Measurements from ENCODE around the gene PANK2.

DNA sequence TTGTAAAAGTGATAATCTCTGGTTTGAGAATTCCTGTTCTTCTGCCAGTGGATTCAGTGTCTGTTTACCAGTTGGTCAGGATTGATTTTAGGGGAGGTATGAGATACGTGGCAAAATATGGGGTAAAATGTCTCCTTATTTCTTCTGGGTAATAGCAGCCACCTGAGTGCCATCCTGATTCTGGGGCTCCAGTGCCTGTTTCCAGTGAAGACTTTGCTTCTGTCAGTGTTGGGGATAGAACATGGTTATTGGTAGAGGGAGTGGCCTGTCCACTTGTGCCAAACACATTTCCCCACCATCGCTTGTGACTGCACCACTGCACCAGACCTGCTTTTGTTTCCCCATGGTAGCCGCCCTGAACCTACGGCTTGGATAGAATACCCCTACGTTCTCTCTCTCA lies 15.7 kb downstream of the PANK2 start:
- TF ChIP-seq, protein P1, sequence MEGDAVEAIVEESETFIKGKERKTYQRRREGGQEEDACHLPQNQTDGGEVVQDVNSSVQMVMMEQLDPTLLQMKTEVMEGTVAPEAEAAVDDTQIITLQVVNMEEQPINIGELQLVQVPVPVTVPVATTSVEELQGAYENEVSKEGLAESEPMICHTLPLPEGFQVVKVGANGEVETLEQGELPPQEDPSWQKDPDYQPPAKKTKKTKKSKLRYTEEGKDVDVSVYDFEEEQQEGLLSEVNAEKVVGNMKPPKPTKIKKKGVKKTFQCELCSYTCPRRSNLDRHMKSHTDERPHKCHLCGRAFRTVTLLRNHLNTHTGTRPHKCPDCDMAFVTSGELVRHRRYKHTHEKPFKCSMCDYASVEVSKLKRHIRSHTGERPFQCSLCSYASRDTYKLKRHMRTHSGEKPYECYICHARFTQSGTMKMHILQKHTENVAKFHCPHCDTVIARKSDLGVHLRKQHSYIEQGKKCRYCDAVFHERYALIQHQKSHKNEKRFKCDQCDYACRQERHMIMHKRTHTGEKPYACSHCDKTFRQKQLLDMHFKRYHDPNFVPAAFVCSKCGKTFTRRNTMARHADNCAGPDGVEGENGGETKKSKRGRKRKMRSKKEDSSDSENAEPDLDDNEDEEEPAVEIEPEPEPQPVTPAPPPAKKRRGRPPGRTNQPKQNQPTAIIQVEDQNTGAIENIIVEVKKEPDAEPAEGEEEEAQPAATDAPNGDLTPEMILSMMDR (IDR thresholded peaks at IDR 0.05) = no peak
- TF ChIP-seq EP300 (IDR thresholded peaks at IDR 0.05) = no peak

Measured in suprapubic skin (tissue), 3 donors.